Islet of Langerhans (tissue), 1 donor: Measurements from ENCODE around the gene PIK3CB.
"Not testable (repeated sequence)": the region's sequence is repeated elsewhere in the genome, so short reads cannot be mapped to it uniquely, and the experiment has no call there.

ENCODE experiments used
- FAIRE-seq: peaks from one replicate; lab custom pipeline; 2011; peaks lifted over from hg19 to GRCh38; lab: Jason Lieb, UNC

The PIK3CB gene

DNA sequence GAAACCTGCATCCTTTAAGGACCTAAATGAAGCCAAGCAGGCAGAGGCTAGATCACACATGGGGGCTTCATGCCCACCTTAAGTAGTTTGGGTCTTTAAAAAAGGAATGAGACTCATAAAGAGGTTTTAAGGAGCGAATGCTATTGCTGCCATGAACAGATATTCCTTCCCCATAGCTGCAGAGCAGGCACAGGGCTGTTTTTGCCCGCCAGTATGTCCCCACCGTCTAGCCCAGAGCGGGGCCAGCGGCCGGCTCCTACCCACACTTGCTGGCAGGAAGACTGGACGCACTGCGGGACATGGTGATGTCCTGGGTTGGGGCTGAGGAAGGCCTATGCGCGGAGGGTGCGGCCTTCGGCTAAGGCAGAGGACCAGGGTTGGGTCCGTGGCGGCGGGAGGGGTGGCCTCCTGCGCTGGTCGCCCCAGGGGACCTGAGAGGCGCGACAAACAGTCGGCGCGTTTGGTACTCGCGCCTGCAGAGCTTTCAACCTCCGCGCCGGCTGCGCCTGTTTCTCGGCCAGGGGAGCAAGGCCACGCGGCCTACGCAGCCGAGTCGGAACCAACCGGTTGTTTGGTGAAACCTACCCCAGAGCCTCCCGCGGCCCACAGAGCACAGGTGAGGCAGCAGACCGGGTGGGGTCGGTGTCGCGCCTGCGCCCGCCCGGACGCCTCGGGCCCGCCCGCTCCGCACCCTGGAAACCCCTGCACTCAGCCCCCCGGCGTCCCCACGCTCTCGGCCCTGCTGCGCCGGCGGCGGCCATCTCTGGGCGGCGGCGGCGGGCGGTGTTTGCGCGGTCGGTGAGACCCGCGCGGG is 226.2 kb downstream of the PIK3CB start, which contains the start of gene FAIM:
Gene FAIM (plus strand): TSS at position 450 of the 814 bp plus-strand sequence. CDS start 10,956 bp downstream, outside the sequence.
- FAIRE-seq, result no peak

DNA sequence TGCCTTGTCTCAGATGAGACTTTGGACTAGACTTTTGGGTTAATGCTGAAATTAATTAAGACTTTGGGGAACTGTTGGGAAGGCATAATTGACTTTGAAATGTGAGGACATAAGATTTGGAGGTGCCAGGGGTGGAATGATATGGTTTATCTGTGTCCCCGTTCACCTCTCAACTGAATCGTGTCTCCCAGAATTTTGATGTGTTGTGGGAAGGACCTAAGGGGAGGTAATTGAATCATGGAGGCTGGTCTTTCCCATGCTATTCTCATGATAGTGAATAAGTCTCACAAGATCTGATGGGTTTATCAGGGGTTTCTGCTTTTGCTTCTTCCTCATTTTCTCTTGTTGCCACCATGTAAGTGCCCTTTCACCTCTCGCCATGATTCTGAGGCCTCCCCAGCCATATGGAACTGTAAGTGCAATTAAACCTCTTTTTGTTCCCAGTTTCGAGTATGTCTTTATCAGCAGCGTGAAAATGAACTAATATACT is 230.6 kb downstream of the PIK3CB start:
- FAIRE-seq, result not testable (repeated sequence)
